Measurements from ENCODE around the gene RAC2.
"Not testable (repeated sequence)": the region's sequence is repeated elsewhere in the genome, so short reads cannot be mapped to it uniquely, and the experiment has no call there.

RAC2 gene

DNA sequence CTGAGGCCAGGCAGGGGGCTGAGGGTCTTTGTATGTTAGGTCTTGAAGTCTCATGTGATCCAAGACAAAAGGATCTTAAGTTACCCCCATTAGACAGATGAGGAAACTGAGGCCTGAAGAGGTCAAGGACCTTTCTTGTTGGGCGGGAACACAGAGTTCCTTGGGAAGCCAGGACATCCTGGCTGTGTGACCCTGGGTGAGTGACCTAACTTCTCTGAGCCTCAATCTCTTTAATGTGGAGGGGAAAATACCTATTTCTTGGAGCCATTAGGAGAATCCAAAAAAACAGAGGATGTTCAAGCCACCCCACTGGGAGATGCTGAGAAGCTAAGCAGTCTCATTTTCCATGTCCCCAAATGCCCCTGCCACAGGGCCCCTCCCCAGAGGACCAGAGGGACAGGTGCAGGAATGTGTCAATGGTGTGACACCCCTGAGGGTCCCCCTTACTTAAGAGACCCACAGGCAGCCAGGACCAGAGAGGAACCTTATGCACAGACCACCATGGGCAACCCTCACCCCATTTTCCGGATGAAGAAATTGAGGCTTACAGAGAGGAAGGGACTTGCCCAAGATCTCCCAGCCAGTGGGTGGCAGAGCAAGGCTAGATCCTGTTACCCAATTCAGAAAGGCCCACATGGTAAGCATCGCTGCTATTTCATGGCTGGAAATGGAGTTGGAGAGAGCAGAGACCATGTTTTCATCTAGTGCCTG, 8.0 kb downstream of the RAC2 start:
- TF ChIP-seq, protein P1, sequence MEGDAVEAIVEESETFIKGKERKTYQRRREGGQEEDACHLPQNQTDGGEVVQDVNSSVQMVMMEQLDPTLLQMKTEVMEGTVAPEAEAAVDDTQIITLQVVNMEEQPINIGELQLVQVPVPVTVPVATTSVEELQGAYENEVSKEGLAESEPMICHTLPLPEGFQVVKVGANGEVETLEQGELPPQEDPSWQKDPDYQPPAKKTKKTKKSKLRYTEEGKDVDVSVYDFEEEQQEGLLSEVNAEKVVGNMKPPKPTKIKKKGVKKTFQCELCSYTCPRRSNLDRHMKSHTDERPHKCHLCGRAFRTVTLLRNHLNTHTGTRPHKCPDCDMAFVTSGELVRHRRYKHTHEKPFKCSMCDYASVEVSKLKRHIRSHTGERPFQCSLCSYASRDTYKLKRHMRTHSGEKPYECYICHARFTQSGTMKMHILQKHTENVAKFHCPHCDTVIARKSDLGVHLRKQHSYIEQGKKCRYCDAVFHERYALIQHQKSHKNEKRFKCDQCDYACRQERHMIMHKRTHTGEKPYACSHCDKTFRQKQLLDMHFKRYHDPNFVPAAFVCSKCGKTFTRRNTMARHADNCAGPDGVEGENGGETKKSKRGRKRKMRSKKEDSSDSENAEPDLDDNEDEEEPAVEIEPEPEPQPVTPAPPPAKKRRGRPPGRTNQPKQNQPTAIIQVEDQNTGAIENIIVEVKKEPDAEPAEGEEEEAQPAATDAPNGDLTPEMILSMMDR (IDR thresholded peaks at IDR 0.05; ENCODE audit: low read depth, low read length, missing control alignments) = no peak
- no peak for DNase-seq (ENCODE audit: extremely low read depth, low read depth)
- no peak overlapping the region for H3K4me3 ChIP-seq (replicated peaks; ENCODE audit: low read depth, low read length)

GRCh38 chr22:37234736-37235711, 9.0 kb downstream of the RAC2 start:
- TF ChIP-seq, protein P1 (IDR thresholded peaks at IDR 0.05; ENCODE audit: low read depth, low read length, missing control alignments) = no peak
- no peak for DNase-seq (ENCODE audit: extremely low read depth, low read depth)
- H3K4me3 ChIP-seq (replicated peaks; ENCODE audit: low read depth, low read length) = no peak overlapping the region

DNA sequence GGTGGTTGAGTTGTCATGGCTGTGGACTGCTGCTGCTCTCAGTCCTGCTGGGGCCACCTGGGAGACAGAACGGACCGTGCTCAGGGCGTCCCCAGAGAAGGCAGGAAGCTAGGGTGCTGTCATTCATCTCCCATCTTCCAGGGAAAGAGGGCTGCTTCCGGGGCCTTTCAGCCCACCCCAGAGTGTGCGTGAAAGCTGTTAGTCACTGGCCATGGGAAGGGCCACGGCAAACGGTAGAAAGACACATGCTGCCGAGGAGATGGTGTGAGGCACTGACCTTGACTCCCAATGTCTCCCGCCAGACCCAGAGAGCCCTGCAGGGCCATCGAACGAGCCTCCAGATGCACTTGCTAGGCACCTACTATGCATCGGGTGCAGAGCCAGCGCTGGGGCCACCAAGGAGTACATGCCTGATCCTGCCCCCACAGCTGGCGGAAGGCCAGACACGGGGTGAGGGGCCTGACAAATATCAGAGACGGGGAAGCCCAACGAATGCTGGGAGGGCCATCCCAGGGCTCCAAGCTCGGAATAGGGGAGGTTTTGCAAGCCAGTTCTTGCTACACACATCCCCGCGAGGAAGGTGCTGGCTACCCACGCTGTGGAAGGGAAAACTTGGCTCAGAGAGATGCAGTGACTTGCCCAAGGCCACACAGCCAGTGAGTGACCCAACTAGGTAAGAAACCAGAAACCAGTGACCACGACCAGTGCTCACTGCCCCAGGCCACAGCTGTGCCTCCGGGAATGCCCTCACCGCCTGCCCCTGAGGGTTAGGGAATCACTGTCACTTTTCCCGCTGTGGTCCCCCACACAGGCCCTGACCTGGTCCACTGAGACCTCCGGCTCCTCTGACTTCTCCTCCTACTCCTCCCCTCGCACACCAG, 10.1 kb downstream of the RAC2 start:
- DNase-seq (ENCODE audit: extremely low read depth, low read depth) = no peak
- TF ChIP-seq, protein P1 (IDR thresholded peaks at IDR 0.05; ENCODE audit: low read depth, low read length, missing control alignments) = no peak
- no peak overlapping the region for H3K4me3 ChIP-seq (replicated peaks; ENCODE audit: low read depth, low read length)

DNA sequence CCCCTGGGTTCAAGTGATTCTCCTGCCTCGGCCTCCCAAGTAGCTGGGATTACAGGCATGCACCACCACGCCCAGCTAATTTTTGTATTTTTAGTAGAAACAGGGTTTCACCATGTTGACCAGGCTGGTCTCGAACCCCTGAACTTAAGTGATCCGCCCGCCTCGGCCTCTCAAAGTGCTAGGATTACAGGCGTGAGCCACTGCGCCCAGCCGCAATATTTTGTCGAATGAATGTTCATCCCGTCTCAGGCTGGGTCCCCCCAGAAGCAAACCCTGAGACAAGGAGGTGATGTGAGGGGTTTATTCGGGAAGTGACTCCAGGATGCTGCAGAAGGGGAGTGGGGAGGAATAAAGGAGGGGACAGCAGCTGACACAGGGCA, 10.7 kb downstream of the RAC2 start:
- not testable (repeated sequence) for DNase-seq (ENCODE audit: extremely low read depth, low read depth); H3K4me3 ChIP-seq (replicated peaks; ENCODE audit: low read depth, low read length)

- H3K4me3 ChIP-seq (replicated peaks; ENCODE audit: low read depth, low read length) = no peak overlapping the region
- no peak for DNase-seq (ENCODE audit: extremely low read depth, low read depth)
- TF ChIP-seq, protein P1 (IDR thresholded peaks at IDR 0.05; ENCODE audit: low read depth, low read length, missing control alignments) = no peak
Observed at GRCh38 chr22:37232140-37232998, 11.7 kb downstream of the RAC2 start.

GRCh38 chr22:37231406-37232139, 12.5 kb downstream of the RAC2 start:
- TF ChIP-seq, protein P1 (IDR thresholded peaks at IDR 0.05; ENCODE audit: low read depth, low read length, missing control alignments) = no peak
- no peak for DNase-seq (ENCODE audit: extremely low read depth, low read depth)
- no peak overlapping the region for H3K4me3 ChIP-seq (replicated peaks; ENCODE audit: low read depth, low read length)
